Mucosa of descending colon (tissue), 3 donors: Measurements from ENCODE around the gene AGAP3. TPM values are rescaled to one million over a fixed set of nuclear protein-coding genes. Genes with fewer than 3 reads are reported as not detected.

Experiments used
- ATAC-seq: fragments of 200-7000 bp; cut with Tn5 transposase; one replicate; pipeline ENCODE4 v1.9.1; 2020; ENCODE audit warnings: mild to moderate bottlenecking, moderate library complexity
- DNase-seq, 3 donors: peaks; one replicate each; pipeline ENCODE4 v3.0.0-alpha.2; 2020
- H3K36me3 ChIP-seq: fragments of 200-600 bp; one replicate; pipeline ENCODE4 v1.8.0; 2021; ENCODE audit warnings: low read depth, mild to moderate bottlenecking
- H3K4me1 ChIP-seq: fragments of 200-600 bp; one replicate; pipeline ENCODE4 v1.8.0; 2021; ENCODE audit warnings: low read depth, mild to moderate bottlenecking
- H3K4me3 ChIP-seq: fragments of 200-600 bp; one replicate; pipeline ENCODE4 v1.8.0; 2021; ENCODE audit warnings: mild to moderate bottlenecking
- H3K9me3 ChIP-seq: fragments of 200-600 bp; one replicate; pipeline ENCODE4 v1.8.0; 2021; ENCODE audit warnings: mild to moderate bottlenecking
- intact Hi-C, 2 donors: fragments of 100-400 bp; cut with DNase I in 1 of 2; cut with micrococcal nuclease in 1 of 2; formaldehyde crosslinking; loops; one replicate each; pipeline versions ENCODE4 v1.11.0 to v1.11.1; 2022; cut with DNase I, micrococcal nuclease
- total RNA-seq, 3 donors: library from RNA; stranded (reverse); fragmentation: NEBNext Ultra II Directional in 2 of 3; extraction: Animal tissue kit (Norgen Biotek cat#: 25700) in 2 of 3; gene quantifications; one replicate each; pipeline versions ENCODE4 v1.2.1 to v1.2.4, GENCODE V29; 2021 to 2023
- TF ChIP-seq, protein P1 (sequence below): fragments of 200-600 bp; IDR thresholded peaks from one replicate; pipeline ENCODE4 v1.8.0; 2022; ENCODE audit warnings: antibody characterized with exemption, mild to moderate bottlenecking
- donor health status: DM: no; HTN: no; CAD: no; lungs with moderate emphysema.
- donor health status: DM: no; HTN: no; CAD: no.
- donor health status: DM: no; HTN: yes; CAD: no.

Gene AGAP3
- total RNA-seq, 3 donors from 2014 or later, result 39.7 to 116 (median 50.6) TPM

DNA sequence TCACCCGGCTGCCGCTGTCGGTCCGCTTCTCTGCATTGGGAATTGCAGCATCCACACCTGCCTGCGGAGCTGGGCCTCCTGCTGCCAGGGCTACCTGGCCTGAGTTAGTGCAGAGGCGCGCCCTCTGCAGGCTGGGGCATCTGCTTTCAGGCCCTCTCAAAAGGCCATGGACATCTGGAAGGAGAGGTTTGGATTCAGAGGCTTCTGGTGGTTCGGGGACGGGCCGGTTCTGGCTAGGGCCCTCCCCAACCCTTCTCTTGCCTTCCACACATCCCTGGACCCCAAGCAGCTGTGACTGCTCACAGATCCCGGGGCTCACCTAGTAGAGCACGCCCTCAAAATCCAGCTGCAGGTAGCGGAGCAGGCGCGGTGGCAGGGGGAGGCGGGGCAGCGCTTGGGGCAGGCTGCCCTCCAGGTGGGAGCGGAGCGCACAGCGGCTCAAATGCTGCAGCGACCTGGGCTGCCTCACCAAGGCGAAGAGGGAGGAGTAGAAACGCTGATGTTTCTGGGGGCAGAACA lies 89.6 kb downstream of the AGAP3 start:
- ATAC-seq (no peak), DNase-seq (no peak)

DNA sequence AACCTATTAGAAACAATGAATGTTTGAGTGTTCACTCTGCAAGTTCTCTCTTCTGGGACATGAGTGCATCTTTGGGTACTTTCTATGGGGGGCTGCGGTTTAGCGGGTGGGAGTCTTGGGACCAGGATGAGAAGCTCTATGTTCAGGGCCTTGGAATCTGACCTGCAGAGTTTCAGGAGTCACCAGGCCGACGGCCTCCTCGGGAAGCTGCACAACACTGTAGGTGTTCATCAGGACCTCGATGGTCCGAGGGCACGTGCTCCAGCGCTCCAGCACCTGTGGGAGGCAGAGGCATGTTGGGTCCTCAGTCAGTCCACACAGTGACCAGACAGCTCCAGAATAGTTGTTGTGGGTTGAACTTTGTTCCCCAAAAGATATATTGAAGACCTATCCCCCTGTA lies 90.1 kb downstream of the AGAP3 start:
- no peak for ATAC-seq
- no peak for DNase-seq
- no peaks in the 10 kb centered on the region for H3K9me3 ChIP-seq
- no peaks in the 10 kb centered on the region for H3K4me1 ChIP-seq
- no peaks in the 10 kb centered on the region for H3K36me3 ChIP-seq
- intact Hi-C loops, result loop anchor here in 1 of 2 donors (10.0 kb wide), 1 partner anchor 128 kb away; no protein-coding TSS in a partner anchor
- no peak overlapping the region for H3K4me3 ChIP-seq
- TF ChIP-seq, protein P1, sequence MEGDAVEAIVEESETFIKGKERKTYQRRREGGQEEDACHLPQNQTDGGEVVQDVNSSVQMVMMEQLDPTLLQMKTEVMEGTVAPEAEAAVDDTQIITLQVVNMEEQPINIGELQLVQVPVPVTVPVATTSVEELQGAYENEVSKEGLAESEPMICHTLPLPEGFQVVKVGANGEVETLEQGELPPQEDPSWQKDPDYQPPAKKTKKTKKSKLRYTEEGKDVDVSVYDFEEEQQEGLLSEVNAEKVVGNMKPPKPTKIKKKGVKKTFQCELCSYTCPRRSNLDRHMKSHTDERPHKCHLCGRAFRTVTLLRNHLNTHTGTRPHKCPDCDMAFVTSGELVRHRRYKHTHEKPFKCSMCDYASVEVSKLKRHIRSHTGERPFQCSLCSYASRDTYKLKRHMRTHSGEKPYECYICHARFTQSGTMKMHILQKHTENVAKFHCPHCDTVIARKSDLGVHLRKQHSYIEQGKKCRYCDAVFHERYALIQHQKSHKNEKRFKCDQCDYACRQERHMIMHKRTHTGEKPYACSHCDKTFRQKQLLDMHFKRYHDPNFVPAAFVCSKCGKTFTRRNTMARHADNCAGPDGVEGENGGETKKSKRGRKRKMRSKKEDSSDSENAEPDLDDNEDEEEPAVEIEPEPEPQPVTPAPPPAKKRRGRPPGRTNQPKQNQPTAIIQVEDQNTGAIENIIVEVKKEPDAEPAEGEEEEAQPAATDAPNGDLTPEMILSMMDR, result no peak

More for the DNA sequence above, 89.6 kb downstream of the AGAP3 start:
- Histone ChIP-seq H3K36me3 (no peaks in the 10 kb centered on the region), H3K4me1 (no peaks in the 10 kb centered on the region), H3K4me3 (no peak overlapping the region), H3K9me3 (no peaks in the 10 kb centered on the region)
- intact Hi-C loops, result loop anchor here in 1 of 2 donors (10.0 kb wide), 1 partner anchor 129 kb away; no protein-coding TSS in a partner anchor
- TF ChIP-seq, protein P1, result no peak

DNA sequence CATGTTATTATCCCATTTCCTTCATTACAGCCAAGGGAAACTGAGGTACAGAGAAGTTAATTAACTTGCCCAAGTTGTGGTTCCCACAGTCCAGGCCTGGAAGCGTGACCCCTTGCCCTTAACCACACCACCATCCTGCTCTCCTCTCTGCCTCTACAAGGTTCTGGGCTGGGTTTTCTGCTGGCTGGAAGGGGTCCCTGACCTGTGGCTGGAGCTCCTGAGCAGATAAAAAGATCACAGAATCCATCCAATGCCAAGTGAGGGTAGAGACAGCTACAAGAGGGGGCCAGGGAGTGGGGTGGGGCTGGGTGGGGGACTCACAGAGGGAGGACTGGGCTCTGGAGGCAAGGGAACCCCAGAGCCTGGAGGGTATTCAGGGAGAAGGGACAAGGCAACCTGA lies 91.0 kb downstream of the AGAP3 start:
- Histone ChIP-seq H3K4me1 (no peaks in the 10 kb centered on the region), H3K36me3 (no peaks in the 10 kb centered on the region), H3K4me3 (no peak overlapping the region), H3K9me3 (no peaks in the 10 kb centered on the region)
- DNase-seq, result no peak
- TF ChIP-seq, protein P1, result no peak
- no peak for ATAC-seq
- intact Hi-C loops, result loop anchor here in 1 of 2 donors (10.0 kb wide), 1 partner anchor 127 kb away; no protein-coding TSS in a partner anchor

DNA sequence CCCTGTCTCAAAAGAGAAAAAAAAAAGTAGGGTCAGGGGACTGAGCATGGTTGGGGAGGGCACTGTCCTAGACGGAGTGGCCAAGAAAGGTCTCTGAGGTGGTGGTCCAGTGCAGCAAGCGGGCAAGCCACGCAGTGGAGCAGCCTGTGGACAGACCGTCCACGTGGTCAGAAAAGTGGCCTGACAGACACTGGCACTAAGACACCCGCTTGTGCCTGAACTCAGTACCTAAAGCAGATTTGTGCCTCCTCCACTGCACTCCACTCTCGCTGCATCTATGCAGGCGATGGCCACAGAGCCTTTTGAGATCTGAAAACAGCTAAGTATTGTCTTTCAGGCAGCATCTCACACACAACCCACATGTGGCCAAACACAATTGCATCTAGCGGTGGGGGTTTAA lies 92.0 kb downstream of the AGAP3 start:
- intact Hi-C loops, result loop anchor here in 1 of 2 donors (10.0 kb wide), 1 partner anchor 127 kb away; no protein-coding TSS in a partner anchor
- ATAC-seq, result no peak
- no peak overlapping the region for H3K4me3 ChIP-seq
- no peak for DNase-seq
- no peaks in the 10 kb centered on the region for H3K9me3 ChIP-seq
- H3K4me1 ChIP-seq, result no peaks in the 10 kb centered on the region
- TF ChIP-seq, protein P1, result no peak
- no peaks in the 10 kb centered on the region for H3K36me3 ChIP-seq

DNA sequence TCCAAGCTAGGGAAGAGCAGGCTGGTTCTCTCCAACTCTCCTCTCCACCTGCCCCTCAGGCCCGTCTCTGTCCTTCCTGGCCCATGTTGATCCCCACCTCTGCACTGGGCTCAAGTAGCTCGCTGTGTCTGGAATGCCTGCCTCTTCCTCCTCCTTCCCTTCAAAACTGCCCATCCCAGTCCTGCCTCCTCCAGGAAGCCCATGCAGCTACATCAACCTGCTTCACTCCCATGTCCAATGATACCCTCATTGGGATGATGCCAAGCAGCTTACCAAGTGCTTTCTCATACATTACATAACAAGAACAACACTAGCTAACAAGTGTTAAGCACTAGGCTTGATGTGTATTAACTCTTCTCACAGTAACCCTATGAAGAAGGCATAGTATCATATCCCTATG lies 92.6 kb downstream of the AGAP3 start:
- H3K36me3 ChIP-seq, result no peaks in the 10 kb centered on the region
- no peak overlapping the region for H3K4me3 ChIP-seq
- intact Hi-C loops, result loop anchor here in 1 of 2 donors (10.0 kb wide), 1 partner anchor 126 kb away; no protein-coding TSS in a partner anchor
- TF ChIP-seq, protein P1, result no peak
- DNase-seq (no peak), ATAC-seq (no peak)
- no peaks in the 10 kb centered on the region for H3K9me3 ChIP-seq
- no peaks in the 10 kb centered on the region for H3K4me1 ChIP-seq
